Omental fat pad (tissue), 4 donors: Measurements from ENCODE around the gene ATP13A3. TPM values are rescaled to one million over a fixed set of nuclear protein-coding genes. Genes with fewer than 3 reads are reported as not detected.

Source experiments
- ATAC-seq: fragments of 150-250 bp; one replicate; pipeline ENCODE4 v1.9.1; 2016; ENCODE audit warnings: mild to moderate bottlenecking, moderate library complexity; ENCODE audit not compliant: low FRiP score
- DNase-seq: peaks from one replicate; pipeline ENCODE4 v3.0.0-alpha.2; 2019; ENCODE audit warnings: low spot score
- total RNA-seq, 4 donors: library from RNA; depleted of rRNA; stranded (reverse); fragments of >200 nt; gene quantifications; one replicate each; pipeline ENCODE4 v1.1.0, GENCODE V29; 2016
- TF ChIP-seq, protein P1 (sequence below), 3 donors: fragments of 450-650 bp; IDR thresholded peaks; one replicate each; pipeline ENCODE4 v1.5.1; 2016 to 2017; ENCODE audit warnings: antibody characterized with exemption in 3 of 3, mild to moderate bottlenecking in 3 of 3, moderate library complexity in 2 of 3

The ATP13A3 gene
- total RNA-seq, 4 donors from 2014 or later = 124 to 638 (median 294) TPM

DNA sequence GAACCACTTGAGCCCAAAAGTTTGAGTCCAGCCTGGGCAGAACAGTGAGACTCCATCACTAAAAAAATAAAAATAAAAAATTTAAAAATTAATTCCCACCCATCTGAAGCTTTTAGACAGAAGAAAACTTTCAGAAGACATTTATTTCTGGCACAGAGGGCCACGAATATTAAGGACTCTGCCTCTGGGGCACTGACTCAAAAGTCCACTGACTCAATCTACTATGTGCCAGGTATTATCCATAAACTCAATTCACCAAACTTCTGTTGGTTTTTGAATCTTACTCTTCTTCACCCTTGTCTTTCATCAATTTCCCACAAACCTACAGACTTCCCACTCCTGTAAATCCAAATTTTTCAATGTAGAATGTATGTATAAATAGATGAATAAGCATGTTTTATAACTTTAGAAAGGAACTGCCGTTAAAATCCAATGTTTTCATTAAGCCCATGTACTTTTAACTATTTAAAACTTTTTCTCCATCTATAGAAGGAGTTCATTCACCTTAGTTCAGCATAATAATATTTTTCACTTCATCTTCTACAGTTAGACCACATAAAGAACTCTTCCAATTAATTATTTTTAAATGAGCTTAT is 19.9 kb downstream of the ATP13A3 start:
- ATAC-seq (no peak), DNase-seq (no peak)
- TF ChIP-seq, protein P1, sequence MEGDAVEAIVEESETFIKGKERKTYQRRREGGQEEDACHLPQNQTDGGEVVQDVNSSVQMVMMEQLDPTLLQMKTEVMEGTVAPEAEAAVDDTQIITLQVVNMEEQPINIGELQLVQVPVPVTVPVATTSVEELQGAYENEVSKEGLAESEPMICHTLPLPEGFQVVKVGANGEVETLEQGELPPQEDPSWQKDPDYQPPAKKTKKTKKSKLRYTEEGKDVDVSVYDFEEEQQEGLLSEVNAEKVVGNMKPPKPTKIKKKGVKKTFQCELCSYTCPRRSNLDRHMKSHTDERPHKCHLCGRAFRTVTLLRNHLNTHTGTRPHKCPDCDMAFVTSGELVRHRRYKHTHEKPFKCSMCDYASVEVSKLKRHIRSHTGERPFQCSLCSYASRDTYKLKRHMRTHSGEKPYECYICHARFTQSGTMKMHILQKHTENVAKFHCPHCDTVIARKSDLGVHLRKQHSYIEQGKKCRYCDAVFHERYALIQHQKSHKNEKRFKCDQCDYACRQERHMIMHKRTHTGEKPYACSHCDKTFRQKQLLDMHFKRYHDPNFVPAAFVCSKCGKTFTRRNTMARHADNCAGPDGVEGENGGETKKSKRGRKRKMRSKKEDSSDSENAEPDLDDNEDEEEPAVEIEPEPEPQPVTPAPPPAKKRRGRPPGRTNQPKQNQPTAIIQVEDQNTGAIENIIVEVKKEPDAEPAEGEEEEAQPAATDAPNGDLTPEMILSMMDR (IDR thresholded peaks at IDR 0.05) = no peak

DNA sequence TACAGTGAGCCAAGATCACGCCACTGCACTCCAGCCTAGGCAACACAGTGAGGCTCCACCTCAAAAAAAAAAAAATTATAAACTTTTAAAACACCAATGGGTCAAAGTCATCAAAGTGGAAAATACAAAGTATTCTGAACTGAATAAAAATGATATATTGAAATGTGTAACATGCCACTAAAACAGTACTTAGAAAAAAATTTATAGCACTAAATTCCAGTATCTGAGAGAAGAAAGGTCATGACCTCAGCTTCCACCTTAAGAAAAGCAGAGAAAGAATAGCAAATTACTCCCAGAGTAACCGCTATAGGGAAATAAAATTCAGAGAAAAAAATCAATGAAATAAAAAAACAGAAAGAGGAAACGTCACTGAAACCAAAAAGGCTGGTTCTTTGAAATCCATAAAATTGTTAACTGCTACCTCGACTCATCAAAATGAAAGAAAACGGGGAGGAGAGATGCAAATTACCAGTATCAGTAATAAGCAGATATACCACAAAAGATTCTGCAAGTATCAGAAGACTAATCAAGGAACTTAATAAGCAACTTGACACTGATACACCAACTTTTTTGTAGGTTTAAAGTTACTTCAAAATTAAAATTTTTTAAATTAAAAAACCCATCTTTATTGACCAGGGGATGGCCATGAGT is 20.8 kb downstream of the ATP13A3 start:
- ATAC-seq = no peak
- DNase-seq = no peak
- TF ChIP-seq, protein P1 (IDR thresholded peaks at IDR 0.05) = no peak

DNA sequence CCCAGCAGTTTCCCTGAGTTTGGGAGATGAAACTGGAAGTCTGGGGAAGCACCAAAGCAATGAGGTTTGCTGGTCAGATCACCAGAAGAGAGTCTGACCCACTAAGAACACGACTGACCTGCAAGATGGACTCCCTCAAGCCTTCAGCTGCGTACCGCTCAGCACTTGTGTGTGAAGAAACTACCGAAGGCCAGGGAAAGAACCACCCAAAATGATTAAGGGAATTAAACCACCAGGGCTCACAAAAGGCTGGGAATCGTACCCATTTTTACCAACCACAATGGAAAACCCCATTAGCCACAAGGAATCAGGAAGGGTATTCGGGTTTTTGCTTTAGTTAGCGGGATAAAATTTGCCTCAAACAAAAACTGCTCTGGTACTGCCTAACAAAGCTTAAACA is 21.6 kb downstream of the ATP13A3 start:
- TF ChIP-seq, protein P1 (IDR thresholded peaks at IDR 0.05) = no peak
- DNase-seq = no peak
- no peak for ATAC-seq

DNA sequence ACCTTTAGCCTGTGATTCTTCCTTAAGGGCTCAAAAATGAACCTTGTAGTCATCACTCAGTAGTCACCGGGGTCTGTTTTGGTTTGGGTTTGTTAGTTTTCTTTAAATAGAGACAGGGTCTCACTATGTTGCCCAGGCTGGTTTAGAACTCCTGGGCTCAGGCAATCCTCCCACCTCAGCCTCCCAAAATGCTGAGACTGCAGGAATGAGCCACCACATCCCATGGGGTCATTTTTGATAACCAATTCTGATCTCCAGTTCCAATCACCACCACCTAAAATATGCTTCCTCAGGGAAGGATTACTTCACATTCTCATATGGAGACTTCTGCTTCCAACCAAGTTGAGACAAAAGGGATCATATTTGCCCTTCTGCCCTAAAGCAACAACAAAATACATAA is 22.1 kb downstream of the ATP13A3 start:
- no peak for ATAC-seq
- no peak for DNase-seq
- TF ChIP-seq, protein P1 (IDR thresholded peaks at IDR 0.05) = no peak

DNA sequence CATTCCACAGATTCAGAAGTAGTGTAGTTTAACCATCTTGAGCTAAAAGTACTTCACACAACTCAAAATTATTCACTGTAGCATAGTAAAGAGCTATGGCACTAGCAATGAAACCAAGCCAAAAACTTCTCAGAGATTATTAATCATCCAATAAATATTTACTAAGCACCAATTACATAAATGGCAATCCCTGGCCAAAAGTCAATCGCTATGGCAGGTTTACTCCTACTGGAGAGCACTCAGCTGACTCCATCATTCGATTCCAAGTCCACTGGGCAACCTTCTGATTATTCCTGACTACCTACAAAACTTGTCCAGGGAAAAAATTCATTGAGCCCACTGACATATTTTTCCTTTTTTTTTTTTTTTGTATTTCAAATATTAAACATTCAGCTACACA is 23.9 kb downstream of the ATP13A3 start:
- DNase-seq = no peak
- TF ChIP-seq, protein P1 (IDR thresholded peaks at IDR 0.05) = no peak

DNA sequence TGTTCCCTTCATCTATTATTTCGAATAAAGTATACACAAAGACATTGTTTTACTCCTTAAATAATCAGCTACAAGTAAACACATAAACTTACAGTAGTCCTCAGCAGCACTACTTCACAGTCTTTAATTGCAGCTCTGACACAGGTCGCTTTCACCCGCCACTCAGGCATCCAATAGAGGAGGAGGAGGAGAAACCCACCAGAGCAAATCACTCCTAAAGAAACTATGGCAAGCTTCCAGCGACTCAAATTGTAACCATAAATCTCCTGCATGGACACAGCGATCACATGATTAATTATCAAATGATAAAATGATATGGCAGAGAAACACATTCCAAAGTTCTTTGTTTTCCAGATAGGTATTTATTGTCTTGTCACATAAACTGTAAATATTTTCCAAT is 26.2 kb downstream of the ATP13A3 start:
- ATAC-seq = no peak
- TF ChIP-seq, protein P1 (IDR thresholded peaks at IDR 0.05) = no peak
- no peak for DNase-seq

More for the DNA sequence above, 23.9 kb downstream of the ATP13A3 start:
- no peak for ATAC-seq

DNA sequence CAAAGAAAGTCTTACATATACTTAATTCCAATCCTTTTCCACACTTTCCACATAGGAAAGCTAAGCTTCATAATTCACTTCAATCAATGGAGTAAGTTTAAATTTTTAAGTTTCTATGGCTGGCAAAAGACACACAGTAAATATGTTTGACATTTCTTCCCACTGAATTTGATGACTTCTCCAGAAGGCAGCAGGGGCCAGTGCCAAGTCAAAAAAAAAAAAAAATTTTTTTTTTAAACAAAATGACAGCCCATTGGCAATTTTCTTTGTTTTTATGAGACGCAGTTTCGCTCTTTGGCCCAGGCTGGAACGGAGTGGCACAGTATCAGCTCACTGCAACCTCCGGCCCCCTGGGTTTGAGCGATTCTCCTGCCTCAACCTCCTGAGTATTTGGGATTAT is 28.7 kb downstream of the ATP13A3 start:
- TF ChIP-seq, protein P1 (IDR thresholded peaks at IDR 0.05) = no peak
- no peak for DNase-seq
- no peak for ATAC-seq
